Omental fat pad (tissue), 4 donors: ENCODE results near the gene PLEKHJ1. TPM values are rescaled to one million over a fixed set of nuclear protein-coding genes. Genes with fewer than 3 reads are reported as not detected.

Experiments
- ATAC-seq: fragments of 150-250 bp; one replicate; pipeline ENCODE4 v1.9.1; 2016; ENCODE audit warnings: mild to moderate bottlenecking, moderate library complexity; ENCODE audit not compliant: low FRiP score
- DNase-seq: peaks from one replicate; pipeline ENCODE4 v3.0.0-alpha.2; 2019; ENCODE audit warnings: low spot score
- CTCF ChIP-seq, 3 donors: fragments of 450-650 bp; IDR thresholded peaks; one replicate each; pipeline ENCODE4 v1.5.1; 2016 to 2017; ENCODE audit warnings: antibody characterized with exemption in 3 of 3, mild to moderate bottlenecking in 3 of 3, moderate library complexity in 2 of 3
- total RNA-seq, 4 donors: library from RNA; depleted of rRNA; stranded (reverse); fragments of >200 nt; gene quantifications; one replicate each; pipeline ENCODE4 v1.1.0, GENCODE V29; 2016

PLEKHJ1 gene
- total RNA-seq, 4 donors from 2014 or later = 45.0 to 67.5 (median 52.3) TPM

- ATAC-seq (no peak), DNase-seq (no peak)
- no peak for TF ChIP-seq CTCF (IDR thresholded peaks at IDR 0.05)
Observed at GRCh38 chr19:2243274-2244124, 7.4 kb upstream of the PLEKHJ1 start.

- TF ChIP-seq CTCF (IDR thresholded peaks at IDR 0.05) = no peak
- DNase-seq (no peak), ATAC-seq (no peak)
Observed at GRCh38 chr19:2242816-2243215, 6.7 kb upstream of the PLEKHJ1 start.

GRCh38 chr19:2242092-2242537 is 6.0 kb upstream of the PLEKHJ1 start:
- ATAC-seq (no peak), DNase-seq (no peak)
- TF ChIP-seq CTCF (IDR thresholded peaks at IDR 0.05) = no peak

- ATAC-seq (no peak), DNase-seq (no peak)
- no peak for TF ChIP-seq CTCF (IDR thresholded peaks at IDR 0.05)
Observed at GRCh38 chr19:2240881-2241760, 5.0 kb upstream of the PLEKHJ1 start.

GRCh38 chr19:2239771-2240770 is 3.9 kb upstream of the PLEKHJ1 start:
- no peak for DNase-seq
- ATAC-seq = no peak
- TF ChIP-seq CTCF (IDR thresholded peaks at IDR 0.05) = no peak

GRCh38 chr19:2239173-2239572 is 3.0 kb upstream of the PLEKHJ1 start:
- no peak for ATAC-seq
- TF ChIP-seq CTCF (IDR thresholded peaks at IDR 0.05) = no peak
- no peak for DNase-seq
